Putamen (tissue), 1 donor: Measurements from ENCODE around the gene SMG7.

Experiments used
- DNase-seq: peaks from one replicate; pipeline ENCODE4 v3.0.0-alpha.2; 2016; ENCODE audit warnings: low spot score

Gene SMG7

GRCh38 chr1:183590244-183591191 is 118.2 kb downstream of the SMG7 start, which contains the start of gene NCF2:
NCF2 (minus strand) TSS chr1:183590459; CDS start chr1:183590329, 130 bp downstream.
- no peak for DNase-seq

DNA sequence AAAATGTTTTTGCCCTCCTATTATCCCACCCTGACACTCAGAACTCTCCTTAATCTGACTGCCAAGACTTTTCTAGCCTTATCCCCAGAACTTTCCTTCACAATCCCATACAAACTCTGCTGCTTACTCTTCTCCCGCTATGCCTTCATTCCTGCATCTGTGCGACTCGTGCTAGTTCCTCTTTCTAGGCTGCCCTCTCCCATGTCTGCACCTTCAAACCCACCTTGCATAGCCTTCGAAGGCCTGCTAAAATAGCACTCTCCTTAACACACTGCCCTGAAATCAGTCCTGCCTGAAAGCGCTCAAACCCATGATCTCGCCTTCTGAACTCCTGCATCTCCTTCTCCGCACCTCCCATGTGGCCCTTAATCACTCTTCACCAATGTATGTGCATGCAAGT is 120.4 kb downstream of the SMG7 start:
- no peak for DNase-seq

DNA sequence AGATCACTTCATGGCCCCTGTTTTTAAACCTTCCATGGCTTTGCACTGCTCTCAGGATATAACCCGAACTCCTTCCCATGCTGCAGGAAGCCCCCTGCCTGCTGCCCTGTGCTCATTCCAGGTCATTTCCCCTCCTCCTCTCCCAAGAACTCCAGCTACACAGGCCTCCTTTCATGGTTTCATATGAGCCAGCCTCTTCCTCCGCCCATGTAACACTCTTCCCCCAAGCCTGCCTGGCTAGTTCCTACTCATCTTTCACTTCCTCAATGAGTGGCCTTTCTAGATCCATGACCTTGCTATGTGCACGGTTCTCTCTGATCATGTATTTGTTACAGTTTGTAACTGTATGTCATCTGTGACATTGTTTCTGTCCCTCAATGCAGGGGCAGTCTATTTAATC is 121.1 kb downstream of the SMG7 start:
- no peak for DNase-seq

- DNase-seq = no peak
Measured at GRCh38 chr1:183595537-183595936, 123.2 kb downstream of the SMG7 start.

GRCh38 chr1:183596500-183596899 is 124.2 kb downstream of the SMG7 start:
- DNase-seq = no peak

GRCh38 chr1:183597656-183598347 is 125.5 kb downstream of the SMG7 start:
- no peak for DNase-seq

- DNase-seq = no peak
Measured at GRCh38 chr1:183598386-183598785, 126.1 kb downstream of the SMG7 start.

DNA sequence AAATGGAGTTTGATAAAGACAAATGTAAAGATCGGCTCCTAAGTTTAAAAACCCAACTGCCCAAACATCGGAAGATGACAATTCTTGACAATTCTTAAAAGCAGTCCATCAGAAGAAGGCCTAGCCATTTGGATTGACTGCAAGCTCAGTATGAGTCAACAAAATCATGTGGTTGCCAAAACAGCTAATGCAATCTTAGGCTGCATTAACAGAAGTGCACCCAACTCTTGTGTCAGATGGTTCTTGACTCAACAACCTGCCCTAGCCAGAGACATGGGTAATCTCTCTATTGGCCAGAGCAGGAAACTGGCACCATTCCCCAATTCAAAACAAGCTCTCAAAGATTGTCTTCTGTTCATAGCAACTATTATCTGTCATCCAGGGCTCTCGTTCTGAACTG is 127.8 kb downstream of the SMG7 start:
- no peak for DNase-seq

GRCh38 chr1:183600634-183601033 is 128.3 kb downstream of the SMG7 start:
- no peak for DNase-seq

DNA sequence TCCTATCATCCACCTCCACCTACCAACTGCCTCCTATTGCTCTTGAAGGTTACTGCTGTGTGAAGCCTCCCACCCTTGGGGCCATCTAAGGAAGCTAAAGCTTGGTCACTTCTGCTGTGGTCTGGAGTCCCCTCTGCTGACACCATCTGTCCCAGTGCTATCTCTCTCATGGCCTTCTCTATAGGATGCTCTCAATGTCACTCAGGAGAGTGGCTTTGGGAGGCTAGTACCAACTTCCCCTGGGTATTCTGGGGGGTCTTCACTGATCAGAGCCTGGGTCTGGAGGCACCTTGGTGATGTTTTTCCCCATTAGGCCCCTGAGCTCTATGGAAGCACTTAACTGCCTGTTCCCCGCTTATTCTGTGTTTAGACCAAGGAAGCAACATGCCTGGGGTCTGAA is 130.2 kb downstream of the SMG7 start:
- no peak for DNase-seq
